Calu3 (cell line): ENCODE measurements around the gene AQP5. TPM values are rescaled to one million over a fixed set of nuclear protein-coding genes. Genes with fewer than 3 reads are reported as not detected.
A peak's percentile ranks its signal among the peaks of the same experiment; 100 is the strongest.
"Not testable (repeated sequence)": the region's sequence is repeated elsewhere in the genome, so short reads cannot be mapped to it uniquely, and the experiment has no call there.

Experiments
- BruUV-seq: library from RNA; stranded (reverse); fragments of 400-500 nt; replicated peaks from 2 replicates; lab custom pipeline; 2021; lab: Mats Ljungman, UMichigan
- CTCF ChIA-PET: fragments of 300-600 bp; sonication (Branson Sonifier 250); formaldehyde crosslinking; loops from one replicate; lab custom pipeline; 2022; ENCODE audit warnings: antibody characterized with exemption; lab: Charles Lee
- DNase-seq: peaks from one replicate; pipeline ENCODE4 v3.0.0; 2022
- H3K27ac Mint-ChIP-seq: one replicate; pipeline ENCODE4 v1.8.0; 2022; ENCODE audit warnings: mixed read lengths; ENCODE audit not compliant: unreplicated experiment
- H3K27me3 Mint-ChIP-seq: one replicate; pipeline ENCODE4 v1.8.0; 2022; ENCODE audit warnings: mixed read lengths; ENCODE audit not compliant: unreplicated experiment
- H3K36me3 Mint-ChIP-seq: one replicate; pipeline ENCODE4 v1.8.0; 2022; ENCODE audit warnings: mild to moderate bottlenecking, moderate library complexity, mixed read lengths; ENCODE audit not compliant: insufficient read depth, unreplicated experiment
- H3K4me1 Mint-ChIP-seq: one replicate; pipeline ENCODE4 v1.8.0; 2022; ENCODE audit warnings: mild to moderate bottlenecking, low read depth, mixed read lengths; ENCODE audit not compliant: unreplicated experiment
- H3K4me3 Mint-ChIP-seq: one replicate; pipeline ENCODE4 v1.8.0; 2022; ENCODE audit warnings: mild to moderate bottlenecking, low read depth, moderate library complexity, mixed read lengths; ENCODE audit not compliant: unreplicated experiment
- H3K9me3 Mint-ChIP-seq: one replicate; pipeline ENCODE4 v1.8.0; 2022; ENCODE audit warnings: low read depth, mixed read lengths; ENCODE audit not compliant: unreplicated experiment
- CTCF ChIP-seq: fragments of 200-600 bp; IDR thresholded peaks from one replicate; pipeline ENCODE4 v1.8.0; 2022; ENCODE audit warnings: antibody characterized with exemption; ENCODE audit not compliant: unreplicated experiment
- intact Hi-C: fragments of 100-400 bp; cut with micrococcal nuclease; formaldehyde crosslinking; loops from one replicate; pipeline ENCODE4 v1.10.0; 2022; ENCODE audit not compliant: unreplicated experiment
- total RNA-seq: library from RNA; stranded (reverse); gene quantifications from 2 replicates; pipeline ENCODE4 v1.2.3, GENCODE V29; 2022

AQP5 gene
- total RNA-seq, 1 experiment from 2014 or later, result 51.9 TPM

DNA sequence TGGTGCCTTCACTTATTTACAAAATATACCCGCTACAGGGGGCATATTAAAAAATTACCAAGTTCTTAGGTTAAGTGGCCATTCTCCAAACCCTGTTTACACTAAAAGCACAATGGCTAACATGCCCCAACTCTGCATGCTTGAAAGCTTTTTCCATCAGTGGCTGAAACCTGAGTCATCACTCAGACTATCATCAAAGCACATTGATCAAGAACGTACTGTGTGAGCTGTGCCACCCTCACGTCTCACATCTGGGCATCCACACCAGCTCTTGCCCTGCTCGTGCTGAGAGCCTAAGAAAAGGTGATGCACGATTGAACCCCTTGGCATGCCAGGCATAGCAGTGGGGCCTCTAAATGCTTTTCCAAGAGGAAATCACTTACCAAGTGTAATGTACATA lies 24.3 kb downstream of the AQP5 start:
- H3K4me1 Mint-ChIP-seq, result no peaks in the 10 kb centered on the region
- no peak for DNase-seq
- H3K9me3 Mint-ChIP-seq, result no peaks in the 10 kb centered on the region
- CTCF ChIA-PET, result interaction anchor here (0.6 kb wide), 1 partner anchor 69 kb away, joined by 5 read pairs; no protein-coding TSS in a partner anchor
- H3K4me3 Mint-ChIP-seq, result no peak overlapping the region
- H3K27ac Mint-ChIP-seq, result no peak overlapping the region
- no peaks in the 10 kb centered on the region for H3K27me3 Mint-ChIP-seq
- H3K36me3 Mint-ChIP-seq, result no peaks in the 10 kb centered on the region
- TF ChIP-seq CTCF, result no peak
- intact Hi-C loops, result no loop called here
- BruUV-seq, result no TSS peak

DNA sequence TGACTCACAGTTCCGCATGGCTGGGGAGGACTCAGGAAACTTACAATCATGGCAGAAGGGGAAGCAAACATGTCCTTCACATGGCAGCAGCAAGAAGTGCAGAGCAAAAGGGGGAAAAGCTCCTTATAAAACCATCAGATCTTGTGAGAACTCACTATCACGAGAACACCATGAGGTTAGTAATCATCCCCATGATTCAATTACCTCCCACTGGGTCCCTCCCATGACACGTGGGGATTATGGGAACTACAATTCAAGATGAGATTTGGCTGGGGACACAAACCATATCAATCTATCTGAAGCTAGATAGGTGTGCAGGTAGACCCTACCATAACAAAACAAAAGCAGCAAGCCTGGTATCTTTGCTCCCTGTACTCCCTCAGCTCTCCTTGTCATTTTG lies 24.8 kb downstream of the AQP5 start:
- H3K36me3 Mint-ChIP-seq, DNase-seq, intact Hi-C loops, H3K4me1 Mint-ChIP-seq, BruUV-seq, H3K4me3 Mint-ChIP-seq, H3K27ac Mint-ChIP-seq, H3K27me3 Mint-ChIP-seq, H3K9me3 Mint-ChIP-seq: not testable (repeated sequence)
- CTCF ChIA-PET, result interaction anchor here (0.6 kb wide), 1 partner anchor 68 kb away, joined by 5 read pairs; no protein-coding TSS in a partner anchor

DNA sequence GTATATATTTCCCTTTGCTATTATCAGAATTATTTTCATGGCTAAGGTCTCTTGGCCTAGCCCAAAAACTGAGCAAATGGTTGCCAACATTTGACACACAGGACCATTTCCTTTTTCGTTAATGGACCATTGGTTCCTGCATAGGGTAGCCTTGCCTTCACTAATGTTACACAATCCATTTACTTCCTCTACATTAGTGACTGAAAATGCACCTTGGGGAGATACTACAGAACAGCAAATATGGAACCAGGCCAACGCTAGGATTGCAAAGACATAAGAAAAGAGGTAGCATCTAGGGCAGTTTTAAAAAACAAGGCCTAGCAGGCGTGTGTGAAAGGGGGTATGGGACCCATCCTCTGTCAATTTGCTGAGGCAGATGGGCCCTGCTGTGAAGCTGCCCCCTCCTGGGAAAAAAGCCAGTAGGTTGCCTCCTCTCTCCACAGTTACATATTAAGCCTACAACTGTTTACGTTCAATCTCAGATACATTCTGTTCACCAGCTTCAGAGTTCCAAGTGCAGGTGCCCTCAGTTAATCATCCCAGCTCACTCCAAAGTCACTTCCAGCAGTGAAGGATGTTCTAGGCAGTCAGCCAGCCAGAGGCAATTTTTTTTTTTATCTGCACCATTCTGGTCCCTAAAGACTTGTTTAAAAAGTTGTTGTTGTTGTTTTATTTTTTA lies 26.1 kb downstream of the AQP5 start:
- Mint-ChIP-seq H3K4me3 (no peak overlapping the region), H3K9me3 (no peaks in the 10 kb centered on the region), H3K27me3 (no peaks in the 10 kb centered on the region), H3K4me1 (no peaks in the 10 kb centered on the region), H3K27ac (no peak overlapping the region), H3K36me3 (no peaks in the 10 kb centered on the region)
- DNase-seq, result no peak
- intact Hi-C loops, result no loop called here
- CTCF ChIA-PET, result no interaction called here
- TF ChIP-seq CTCF, result no peak
- no TSS peak for BruUV-seq

GRCh38 chr12:49989400-49989799 lies 27.7 kb downstream of the AQP5 start:
- H3K9me3 Mint-ChIP-seq, intact Hi-C loops, H3K36me3 Mint-ChIP-seq, H3K4me3 Mint-ChIP-seq, H3K27me3 Mint-ChIP-seq, DNase-seq, H3K4me1 Mint-ChIP-seq, H3K27ac Mint-ChIP-seq, CTCF ChIA-PET: not testable (repeated sequence)
- BruUV-seq, result TSS peak; percentile 36

GRCh38 chr12:49990273-49990672 lies 28.6 kb downstream of the AQP5 start:
- TF ChIP-seq CTCF, result no peak
- H3K36me3 Mint-ChIP-seq, result peaks cover 6% of the 10 kb centered on the region
- H3K9me3 Mint-ChIP-seq, result no peaks in the 10 kb centered on the region
- no peak overlapping the region for H3K4me3 Mint-ChIP-seq
- no peaks in the 10 kb centered on the region for H3K27me3 Mint-ChIP-seq
- BruUV-seq, result no TSS peak
- no peak for DNase-seq
- no peaks in the 10 kb centered on the region for H3K4me1 Mint-ChIP-seq
- intact Hi-C loops, result no loop called here
- CTCF ChIA-PET, result no interaction called here
- no peak overlapping the region for H3K27ac Mint-ChIP-seq
